ENCODE results near the gene THSD7B.
"Not testable (repeated sequence)": the region's sequence is repeated elsewhere in the genome, so short reads cannot be mapped to it uniquely, and the experiment has no call there.

Gene THSD7B

GRCh38 chr2:137287913-137288639 lies 522.7 kb downstream of the THSD7B start:
- no peak for DNase-seq

- no peak for DNase-seq
These were observed 526.7 kb downstream of the THSD7B start for GRCh38 chr2:137291836-137292570.

- DNase-seq, result no peak
These were observed 533.0 kb downstream of the THSD7B start for GRCh38 chr2:137298377-137298776.

DNA sequence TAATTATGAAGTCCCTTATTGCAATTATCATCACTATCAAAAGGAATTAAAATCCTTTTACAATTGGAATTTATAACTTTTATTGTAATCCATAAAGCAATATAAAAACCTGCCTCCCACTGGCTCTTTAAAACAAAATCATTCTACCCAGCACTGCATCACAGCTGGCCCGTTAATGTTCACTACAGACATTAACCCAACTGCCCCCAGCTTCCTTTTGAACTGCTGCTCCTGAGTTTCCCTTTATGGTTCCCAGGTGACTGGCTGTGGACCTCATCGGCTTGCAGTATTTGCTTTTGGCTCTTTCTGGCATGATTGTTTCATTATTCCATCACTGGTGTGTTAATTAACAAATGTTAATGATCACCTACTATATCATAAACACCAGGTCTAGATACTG lies 535.6 kb downstream of the THSD7B start:
- DNase-seq, result no peak

- no peak for DNase-seq
These were observed 537.6 kb downstream of the THSD7B start for GRCh38 chr2:137302957-137303356.

DNA sequence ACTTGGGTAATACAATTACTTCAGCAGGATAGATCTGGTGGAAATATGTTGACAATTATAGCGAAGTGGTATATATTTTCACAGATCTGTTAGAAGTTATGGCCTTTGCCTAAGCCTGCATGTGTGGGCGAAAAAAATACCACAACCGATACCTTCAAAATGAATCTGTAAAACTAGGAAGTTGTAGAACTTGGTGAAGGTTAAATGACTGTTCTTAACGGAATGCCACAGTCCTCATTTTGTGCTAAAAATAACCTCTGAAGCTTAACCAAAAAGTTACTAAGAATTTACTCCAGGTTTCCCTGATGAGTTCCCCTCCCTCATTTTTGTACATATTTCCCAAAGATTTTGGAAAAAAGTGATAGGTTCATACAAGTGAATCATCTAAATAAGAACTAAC lies 550.7 kb downstream of the THSD7B start:
- DNase-seq, result no peak

GRCh38 chr2:137321566-137321965 lies 556.2 kb downstream of the THSD7B start:
- DNase-seq, result no peak

DNA sequence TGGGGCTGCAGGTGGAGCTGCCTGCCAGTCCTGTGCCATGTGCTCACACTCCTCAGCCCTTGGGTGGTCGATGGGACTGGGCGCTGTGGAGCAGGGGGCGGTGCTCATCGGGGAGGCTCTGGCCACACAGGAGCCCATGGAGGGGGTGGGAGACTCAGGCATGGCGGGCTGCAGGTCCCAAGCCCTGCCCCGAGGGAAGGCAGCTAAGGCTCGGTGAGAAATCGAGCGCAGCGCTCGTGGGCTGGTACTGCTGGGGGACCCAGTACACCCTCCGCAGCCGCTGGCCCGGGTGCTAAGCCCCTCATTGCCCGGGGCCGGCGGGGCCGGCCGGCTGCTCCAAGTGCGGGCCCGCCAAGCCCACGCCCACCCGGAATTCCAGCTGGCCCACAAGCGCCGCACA lies 566.2 kb downstream of the THSD7B start:
- not testable (repeated sequence) for DNase-seq

DNA sequence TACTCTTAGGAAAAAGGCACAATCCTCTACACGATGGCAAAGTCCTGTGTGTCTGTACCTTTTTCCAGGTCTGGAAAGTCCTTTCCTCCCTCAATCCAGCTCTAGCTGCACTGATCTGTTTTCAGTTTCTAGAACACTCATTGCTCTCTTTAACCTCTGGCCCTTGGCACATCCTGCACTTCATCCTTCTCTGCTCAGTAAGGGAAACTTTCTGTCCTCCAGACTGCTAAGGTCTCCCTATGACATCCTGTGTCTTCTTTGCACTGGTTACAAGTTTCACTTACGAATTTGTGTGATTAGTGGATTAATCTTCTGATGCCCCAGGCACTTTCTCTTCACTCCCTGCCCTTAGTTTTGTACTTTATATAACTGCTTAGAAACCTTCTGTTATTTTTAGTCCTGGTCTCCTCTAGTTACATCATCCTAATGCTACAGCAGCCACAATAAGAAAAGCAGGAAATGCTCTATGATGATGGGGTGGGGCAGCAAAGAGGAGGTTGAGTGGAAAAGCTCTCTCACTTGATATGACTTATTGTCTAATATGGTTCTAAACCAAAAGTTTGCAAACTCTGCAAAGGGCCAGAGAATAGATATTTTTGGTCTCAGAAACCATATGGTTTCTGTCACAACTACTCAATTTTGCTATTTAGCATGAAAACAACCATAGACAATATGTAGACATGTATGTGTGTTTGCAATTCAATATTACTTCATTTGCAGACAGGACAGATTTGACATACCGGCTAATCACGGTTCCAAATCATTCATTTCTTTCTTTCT lies 568.2 kb downstream of the THSD7B start:
- no peak for DNase-seq

- DNase-seq, result no peak
These were observed 570.7 kb downstream of the THSD7B start for GRCh38 chr2:137336067-137336466.

GRCh38 chr2:137339051-137339450 lies 573.7 kb downstream of the THSD7B start:
- DNase-seq, result no peak

DNA sequence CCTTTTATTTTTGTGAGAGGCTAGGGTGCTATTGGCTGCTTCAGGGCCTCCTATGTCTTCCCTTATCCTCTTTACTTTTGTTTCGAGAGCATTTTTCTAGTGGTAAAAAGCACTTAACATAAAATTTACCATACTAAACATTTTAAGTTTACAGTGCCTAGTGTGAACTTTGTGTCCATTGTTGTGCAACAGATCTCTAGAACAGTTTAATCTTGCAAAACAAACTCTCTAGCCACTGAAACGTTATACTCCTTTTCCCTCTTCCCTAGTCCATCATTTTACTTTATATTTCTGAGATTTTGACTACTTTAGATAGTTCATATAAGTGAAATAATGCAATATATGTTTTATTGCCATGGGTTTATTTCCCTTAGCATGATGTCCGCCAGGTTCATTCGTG lies 580.6 kb downstream of the THSD7B start:
- no peak for DNase-seq

DNA sequence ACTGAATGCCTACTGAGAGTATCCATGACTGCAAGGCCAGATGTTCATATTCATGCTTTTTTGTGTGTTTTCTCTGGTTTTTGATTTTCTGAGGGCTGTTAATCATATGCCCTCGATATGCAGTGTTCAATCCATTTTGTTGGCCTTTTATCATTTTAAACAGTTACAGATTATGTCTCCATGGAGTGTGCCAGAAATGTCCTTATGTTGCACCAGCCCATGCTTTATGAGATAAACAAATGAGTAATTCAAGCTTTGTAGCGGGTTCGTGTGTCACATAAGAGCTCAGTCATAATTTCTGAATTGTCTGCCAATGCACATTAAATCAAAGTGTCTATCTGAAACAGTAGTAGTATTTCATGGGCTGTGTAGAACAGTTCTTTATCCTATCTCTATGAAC lies 583.0 kb downstream of the THSD7B start:
- no peak for DNase-seq

- DNase-seq, result no peak
These were observed 592.3 kb downstream of the THSD7B start for GRCh38 chr2:137357634-137358033.

- DNase-seq, result no peak
These were observed 602.0 kb downstream of the THSD7B start for GRCh38 chr2:137367361-137367760.

- no peak for DNase-seq
These were observed 603.8 kb downstream of the THSD7B start for GRCh38 chr2:137369106-137369505.

GRCh38 chr2:137379186-137379585 lies 613.8 kb downstream of the THSD7B start:
- no peak for DNase-seq

GRCh38 chr2:137380610-137381009 lies 615.3 kb downstream of the THSD7B start:
- no peak for DNase-seq

- DNase-seq, result no peak
These were observed 616.4 kb downstream of the THSD7B start for GRCh38 chr2:137381731-137382130.

DNA sequence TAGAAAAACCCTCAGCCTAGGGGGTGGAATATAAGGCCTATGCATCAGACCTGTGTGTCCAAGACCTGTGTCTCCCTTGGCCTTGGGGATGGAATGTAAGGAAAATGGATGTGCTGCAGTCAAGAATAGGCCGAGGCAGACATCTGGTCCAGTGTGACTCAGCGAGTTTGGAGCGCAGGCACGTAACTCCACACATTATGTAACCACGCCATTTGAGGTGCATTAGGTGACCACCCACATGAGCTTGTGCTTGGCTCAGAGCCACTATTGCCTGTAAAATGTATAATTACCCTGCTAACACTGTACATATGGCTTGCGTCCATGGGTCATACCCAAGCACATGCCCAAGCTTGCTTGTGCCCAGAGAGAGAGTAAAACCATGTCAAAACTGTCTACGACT lies 618.0 kb downstream of the THSD7B start:
- no peak for DNase-seq

DNA sequence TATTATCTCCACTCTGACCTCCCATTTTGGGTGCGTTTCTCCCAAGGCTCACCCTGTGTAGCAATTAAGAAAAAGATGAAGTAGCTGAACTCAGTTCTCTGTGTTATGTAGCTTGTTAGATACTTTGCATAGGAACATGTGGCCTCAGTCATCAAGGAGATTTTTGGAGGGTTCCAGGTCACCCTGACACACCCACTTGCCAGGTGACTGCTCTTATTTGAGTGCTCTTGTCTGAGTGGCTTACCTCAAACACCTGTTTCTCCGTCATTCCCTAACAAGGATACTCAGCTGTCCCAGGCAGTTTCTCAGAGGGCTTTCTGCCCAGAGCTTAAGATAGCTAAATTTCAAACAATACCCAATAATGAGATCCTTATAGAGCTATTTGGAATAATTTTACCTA lies 621.7 kb downstream of the THSD7B start:
- no peak for DNase-seq

- DNase-seq, result no peak
These were observed 640.2 kb downstream of the THSD7B start for GRCh38 chr2:137405496-137405895.

- no peak for DNase-seq
These were observed 646.2 kb downstream of the THSD7B start for GRCh38 chr2:137411585-137411984.

- DNase-seq, result no peak
These were observed 655.4 kb downstream of the THSD7B start for GRCh38 chr2:137420744-137421143.
